Neuronal stem cell (in vitro differentiated cells): ENCODE data around the gene RASGRP3.

Experiments
- DNase-seq: peaks from one replicate; pipeline ENCODE4 v3.0.0-alpha.2; 2013; ENCODE audit warnings: low spot score
- H2AFZ ChIP-seq: one replicate; pipeline ENCODE4 v1.6.1; 2013; ENCODE audit warnings: mild to moderate bottlenecking, low read length, inconsistent platforms
- H2AK5ac ChIP-seq: 2 replicates; pipeline ENCODE4 v1.6.1; 2013; ENCODE audit warnings: low read depth, mild to moderate bottlenecking, inconsistent platforms, low read length, moderate library complexity, mixed read lengths
- H2BK120ac ChIP-seq: 2 replicates; pipeline ENCODE4 v1.6.1; 2013; ENCODE audit warnings: low read depth, mild to moderate bottlenecking, inconsistent platforms, low read length, moderate library complexity, mixed read lengths
- H2BK12ac ChIP-seq: one replicate; pipeline ENCODE4 v1.6.1; 2013; ENCODE audit warnings: low read length, inconsistent platforms
- H2BK15ac ChIP-seq: 2 replicates; pipeline ENCODE4 v1.6.1; 2013; ENCODE audit warnings: mild to moderate bottlenecking, low read length, inconsistent platforms, mixed read lengths
- H2BK5ac ChIP-seq: one replicate; pipeline ENCODE4 v1.6.1; 2013; ENCODE audit warnings: inconsistent platforms, mild to moderate bottlenecking, low read length, moderate library complexity
- H3K14ac ChIP-seq: one replicate; pipeline ENCODE4 v1.6.1; 2013; ENCODE audit warnings: low read length, inconsistent platforms
- H3K18ac ChIP-seq: 2 replicates; pipeline ENCODE4 v1.6.1; 2013; ENCODE audit warnings: low read length, inconsistent platforms
- H3K23ac ChIP-seq: 2 replicates; pipeline ENCODE4 v1.6.1; 2013; ENCODE audit warnings: low read depth, mild to moderate bottlenecking, mixed read lengths, low read length, inconsistent platforms; ENCODE audit not compliant: poor library complexity
- H3K27ac ChIP-seq: replicated peaks from 3 replicates; pipeline ENCODE4 v1.5.1; 2013; ENCODE audit warnings: low read length, inconsistent platforms
- H3K27me3 ChIP-seq, 3 experiments: 2 replicates each; pipeline ENCODE4 v1.6.1; 2013; ENCODE audit warnings: low read length in 3 of 3, mild to moderate bottlenecking in 2 of 3, inconsistent platforms in 1 of 3, low read depth in 1 of 3, mixed read lengths in 1 of 3, moderate library complexity in 1 of 3; ENCODE audit not compliant: control insufficient read depth in 3 of 3, insufficient read depth in 3 of 3
- H3K36me3 ChIP-seq, 2 donors: replicated peaks in 1 of 2; 2 replicates each; pipeline ENCODE4 v1.6.1; 2013; ENCODE audit warnings: low read length in 2 of 2; ENCODE audit not compliant: control insufficient read depth in 2 of 2, insufficient read depth in 2 of 2
- H3K4ac ChIP-seq: 2 replicates; pipeline ENCODE4 v1.6.1; 2013; ENCODE audit warnings: inconsistent platforms, mild to moderate bottlenecking, low read length, moderate library complexity
- H3K4me1 ChIP-seq, 2 donors: 1 replicate in 1 of 2; 2 replicates in 1 of 2; pipeline ENCODE4 v1.6.1; 2013; ENCODE audit warnings: low read length in 2 of 2, low read depth in 1 of 2; ENCODE audit not compliant: control insufficient read depth in 2 of 2, insufficient read depth in 1 of 2
- H3K4me2 ChIP-seq: one replicate; pipeline ENCODE4 v1.6.1; 2013; ENCODE audit warnings: mild to moderate bottlenecking, low read length, inconsistent platforms; ENCODE audit not compliant: insufficient read depth, poor library complexity, severe bottlenecking
- H3K4me3 ChIP-seq, 2 donors: 2 replicates each; pipeline ENCODE4 v1.5.1; 2013; ENCODE audit warnings: low read length in 2 of 2, mild to moderate bottlenecking in 2 of 2, inconsistent platforms in 1 of 2, moderate library complexity in 1 of 2
- H3K79me1 ChIP-seq: one replicate; pipeline ENCODE4 v1.6.1; 2013; ENCODE audit warnings: low read depth, mild to moderate bottlenecking, inconsistent platforms, low read length, moderate library complexity
- H3K9ac ChIP-seq: one replicate; pipeline ENCODE4 v1.6.1; 2013; ENCODE audit warnings: mild to moderate bottlenecking, low read depth, low read length, inconsistent platforms; ENCODE audit not compliant: poor library complexity
- H3K9me3 ChIP-seq, 2 donors: replicated peaks in 1 of 2; 2 replicates each; pipeline versions ENCODE3 to v1.6.1; 2013; ENCODE audit warnings: low read length in 2 of 2, mild to moderate bottlenecking in 2 of 2, inconsistent platforms in 1 of 2, low read depth in 1 of 2, mixed read lengths in 1 of 2, moderate library complexity in 1 of 2; ENCODE audit not compliant: control insufficient read depth in 2 of 2, insufficient read depth in 1 of 2
- H4K8ac ChIP-seq: one replicate; pipeline ENCODE4 v1.6.1; 2013; ENCODE audit warnings: low read depth, mild to moderate bottlenecking, inconsistent platforms, low read length, moderate library complexity
- H4K91ac ChIP-seq: one replicate; pipeline ENCODE4 v1.6.1; 2013; ENCODE audit warnings: low read length, low read depth, mild to moderate bottlenecking, inconsistent platforms; ENCODE audit not compliant: poor library complexity
- WGBS, 2 donors: extraction: QIAGEN DNeasy Blood & Tissue Kit; methylation state at CpG; one replicate each; pipeline ENCODE4 v1.1.7; 2013; ENCODE audit warnings: missing lambda C conversion rate in 2 of 2, mixed read lengths in 1 of 2; ENCODE audit not compliant: insufficient read length in 2 of 2, insufficient replicate concordance in 1 of 2; ENCODE audit errors: extremely low coverage in 2 of 2; 5-methylcytosine and 5-hydroxymethylcytosine counted together

Gene RASGRP3

DNA sequence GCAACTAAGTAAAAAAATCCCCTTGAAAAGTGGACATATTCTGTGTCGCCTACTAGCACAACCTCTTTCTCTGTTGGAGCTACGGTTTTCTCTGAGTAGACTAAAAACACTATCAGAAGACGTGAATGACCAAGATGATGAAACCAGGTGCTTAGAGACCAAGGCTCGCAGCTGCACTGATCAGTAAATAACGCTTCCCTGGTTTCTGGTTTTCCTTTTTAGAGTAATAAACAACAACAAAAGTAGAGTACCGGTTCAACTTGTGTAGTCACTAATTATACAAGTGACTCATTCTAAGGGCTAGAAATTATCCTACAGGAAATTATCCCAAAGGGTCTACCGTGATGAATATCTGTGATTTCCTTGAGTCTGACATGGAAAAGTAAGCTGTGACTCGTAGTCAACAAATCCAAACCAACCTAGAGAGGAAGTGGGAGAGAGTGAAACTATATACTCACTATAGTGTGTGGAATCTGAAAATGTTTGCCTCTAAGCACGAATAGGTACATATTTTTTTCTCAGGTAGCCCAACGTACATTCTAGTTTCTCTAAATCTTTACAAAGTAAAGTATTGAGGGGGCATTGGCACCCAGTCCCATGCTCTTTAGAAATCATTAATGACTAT, 17.8 kb downstream of the RASGRP3 start:
- no peak overlapping the region for H2BK120ac ChIP-seq
- peaks cover 0 to 3% (median 0%) of the 10 kb centered on the region in 3 experiments for H3K27me3 ChIP-seq
- H3K9ac ChIP-seq = no peak overlapping the region
- no peak overlapping the region for H3K4me3 ChIP-seq
- no peaks in the 10 kb centered on the region for H3K36me3 ChIP-seq
- H3K23ac ChIP-seq = no peak overlapping the region
- H2BK12ac ChIP-seq = no peak overlapping the region
- no peak overlapping the region for H2BK15ac ChIP-seq
- H3K4me1 ChIP-seq = peaks cover 0 to 2% of the 10 kb centered on the region in 2 donors
- WGBS, 2 donors = no CpG with 5 or more reads among the region's 10 CpGs
- DNase-seq = no peak
- no peak overlapping the region for H3K18ac ChIP-seq
- H3K9me3 ChIP-seq = no peaks in the 10 kb centered on the region
- H2AK5ac ChIP-seq = no peak overlapping the region
- no peak overlapping the region for H4K91ac ChIP-seq
- no peak overlapping the region for H2BK5ac ChIP-seq
- H3K4ac ChIP-seq = no peak overlapping the region
- H3K4me2 ChIP-seq = no peak overlapping the region
- no peak overlapping the region for H4K8ac ChIP-seq
- no peak overlapping the region for H3K27ac ChIP-seq
- no peak overlapping the region for H3K14ac ChIP-seq
- H2AFZ ChIP-seq = no peak overlapping the region
- no peaks in the 10 kb centered on the region for H3K79me1 ChIP-seq

DNA sequence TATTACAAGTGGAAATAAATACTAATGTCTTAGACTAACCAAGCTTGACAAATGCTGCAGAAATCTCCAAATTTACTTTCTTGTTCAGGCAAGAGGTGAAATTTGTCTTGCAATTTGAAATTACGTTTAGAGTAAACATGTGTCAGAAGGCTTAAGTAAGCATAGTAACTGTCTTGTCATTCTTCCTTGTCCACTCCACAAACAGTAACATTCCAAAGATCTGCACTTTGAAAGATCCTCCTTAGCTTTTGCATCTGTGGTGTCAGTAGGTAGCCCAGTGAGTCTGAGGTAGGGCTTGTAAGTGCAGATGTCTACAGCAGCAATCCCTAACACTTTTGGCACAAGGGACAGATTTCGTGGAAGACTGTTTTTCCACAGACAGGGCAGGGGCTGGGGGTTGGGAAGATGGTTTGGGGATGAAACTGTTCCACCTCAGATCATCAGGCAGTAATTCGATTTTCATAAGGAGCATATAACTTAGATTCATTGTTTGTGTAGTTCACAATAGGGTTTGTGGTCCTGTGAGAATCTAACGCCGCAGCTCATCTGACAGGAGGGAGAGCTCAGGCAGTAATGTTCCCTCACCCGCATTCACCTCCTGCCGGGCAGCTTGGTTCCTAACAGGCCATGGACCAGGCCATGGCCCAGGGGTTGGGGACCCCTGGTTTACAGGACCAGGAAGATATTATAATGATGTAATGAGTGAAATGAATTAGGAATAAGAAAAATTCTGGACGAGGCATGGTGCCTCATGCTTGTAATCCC, 18.6 kb downstream of the RASGRP3 start:
- H3K14ac ChIP-seq = no peak overlapping the region
- no peaks in the 10 kb centered on the region for H3K79me1 ChIP-seq
- WGBS, 2 donors = no CpG with 5 or more reads among the region's 8 CpGs
- H3K27me3 ChIP-seq = peaks cover 0 to 3% (median 0%) of the 10 kb centered on the region in 3 experiments
- H4K91ac ChIP-seq = no peak overlapping the region
- H2AK5ac ChIP-seq = no peak overlapping the region
- peaks cover 0 to 4% of the 10 kb centered on the region in 2 donors for H3K4me1 ChIP-seq
- no peak overlapping the region for H3K4me2 ChIP-seq
- no peak overlapping the region for H3K27ac ChIP-seq
- no peak overlapping the region for H2BK120ac ChIP-seq
- no peak overlapping the region for H4K8ac ChIP-seq
- no peak overlapping the region for H2BK15ac ChIP-seq
- H3K4ac ChIP-seq = no peak overlapping the region
- no peak overlapping the region for H2AFZ ChIP-seq
- no peaks in the 10 kb centered on the region for H3K9me3 ChIP-seq
- H3K36me3 ChIP-seq = no peaks in the 10 kb centered on the region
- H2BK5ac ChIP-seq = no peak overlapping the region
- H3K23ac ChIP-seq = no peak overlapping the region
- no peak overlapping the region for H2BK12ac ChIP-seq
- no peak overlapping the region for H3K9ac ChIP-seq
- H3K4me3 ChIP-seq = no peak overlapping the region
- H3K18ac ChIP-seq = no peak overlapping the region
- no peak for DNase-seq

- Histone ChIP-seq H3K9ac (no peak overlapping the region), H3K4ac (no peak overlapping the region), H2BK12ac (no peak overlapping the region), H2AK5ac (no peak overlapping the region), H3K27ac (no peak overlapping the region), H3K4me3 (no peak overlapping the region), H3K14ac (no peak overlapping the region), H3K23ac (no peak overlapping the region), H2BK120ac (no peak overlapping the region), H3K4me2 (no peak overlapping the region), H3K18ac (no peak overlapping the region), H3K36me3 (no peaks in the 10 kb centered on the region), H3K79me1 (no peaks in the 10 kb centered on the region), H4K91ac (no peak overlapping the region), H2BK15ac (no peak overlapping the region), H4K8ac (no peak overlapping the region), H3K9me3 (no peaks in the 10 kb centered on the region), H3K27me3 (peaks cover 0 to 3% (median 0%) of the 10 kb centered on the region in 3 experiments), H2AFZ (no peak overlapping the region), H2BK5ac (no peak overlapping the region), H3K4me1 (peaks cover 0 to 7% of the 10 kb centered on the region in 2 donors)
- WGBS, 2 donors = no CpG with 5 or more reads among the region's 2 CpGs
- no peak for DNase-seq
Measured at GRCh38 chr2:33495683-33496082, 19.2 kb downstream of the RASGRP3 start.

- no peaks in the 10 kb centered on the region for H3K79me1 ChIP-seq
- no peak overlapping the region for H3K27ac ChIP-seq
- H2AFZ ChIP-seq = no peak overlapping the region
- no peak overlapping the region for H2BK15ac ChIP-seq
- H2BK12ac ChIP-seq = no peak overlapping the region
- no peak for DNase-seq
- H3K4me2 ChIP-seq = no peak overlapping the region
- H3K14ac ChIP-seq = no peak overlapping the region
- no peak overlapping the region for H2AK5ac ChIP-seq
- no peak overlapping the region for H3K23ac ChIP-seq
- no peak overlapping the region for H4K8ac ChIP-seq
- no peaks in the 10 kb centered on the region for H3K36me3 ChIP-seq
- H3K9ac ChIP-seq = no peak overlapping the region
- H2BK5ac ChIP-seq = no peak overlapping the region
- H3K27me3 ChIP-seq = peaks cover 0 to 3% (median 0%) of the 10 kb centered on the region in 3 experiments
- no peak overlapping the region for H3K4ac ChIP-seq
- H2BK120ac ChIP-seq = no peak overlapping the region
- no peaks in the 10 kb centered on the region for H3K9me3 ChIP-seq
- WGBS, 2 donors = no CpG with 5 or more reads among the region's 2 CpGs
- no peak overlapping the region for H3K18ac ChIP-seq
- H3K4me3 ChIP-seq = no peak overlapping the region
- peaks cover 0 to 7% of the 10 kb centered on the region in 2 donors for H3K4me1 ChIP-seq
- no peak overlapping the region for H4K91ac ChIP-seq
Measured at GRCh38 chr2:33496150-33496549, 19.7 kb downstream of the RASGRP3 start.
